Glutamatergic neuron (in vitro differentiated cells): Measurements from ENCODE around the gene PASK. TPM values are rescaled to one million over a fixed set of nuclear protein-coding genes. Genes with fewer than 3 reads are reported as not detected.

Experiments
- DNase-seq: peaks from one replicate; pipeline ENCODE4 v3.0.0; 2022
- H3K27ac Mint-ChIP-seq: one replicate; pipeline ENCODE4 v1.8.0; 2020; ENCODE audit warnings: mild to moderate bottlenecking, mixed read lengths, inconsistent platforms; ENCODE audit not compliant: unreplicated experiment
- H3K27me3 Mint-ChIP-seq: one replicate; pipeline ENCODE4 v1.8.0; 2020; ENCODE audit warnings: mild to moderate bottlenecking, moderate library complexity, mixed read lengths, inconsistent platforms; ENCODE audit not compliant: unreplicated experiment
- H3K36me3 Mint-ChIP-seq: one replicate; pipeline ENCODE4 v1.8.0; 2020; ENCODE audit warnings: mild to moderate bottlenecking, mixed read lengths, inconsistent platforms; ENCODE audit not compliant: unreplicated experiment
- H3K4me1 Mint-ChIP-seq: one replicate; pipeline ENCODE4 v1.8.0; 2020; ENCODE audit warnings: mild to moderate bottlenecking, low read depth, mixed read lengths, inconsistent platforms; ENCODE audit not compliant: unreplicated experiment
- H3K4me3 Mint-ChIP-seq: one replicate; pipeline ENCODE4 v1.8.0; 2020; ENCODE audit warnings: mild to moderate bottlenecking, mixed read lengths, inconsistent platforms; ENCODE audit not compliant: unreplicated experiment
- H3K9me3 Mint-ChIP-seq: one replicate; pipeline ENCODE4 v1.8.0; 2020; ENCODE audit warnings: mild to moderate bottlenecking, moderate library complexity, mixed read lengths, inconsistent platforms; ENCODE audit not compliant: unreplicated experiment
- CTCF ChIP-seq: fragments of 200-600 bp; sonication (generic); IDR thresholded peaks from one replicate; pipeline ENCODE4 v1.5.0; 2021; ENCODE audit not compliant: partially characterized antibody, unreplicated experiment
- total RNA-seq: library from RNA; stranded (reverse); fragmentation: NEBNext Ultra II Directional; extraction: Animal tissue kit (Norgen Biotek cat#: 25700); gene quantifications from one replicate; pipeline ENCODE4 v1.2.1, GENCODE V29; 2021; ENCODE audit not compliant: unreplicated experiment

Gene PASK
- total RNA-seq, 1 donor from 2014 or later: 24.4 TPM

- Mint-ChIP-seq H3K36me3 (peaks cover 5% of the 10 kb centered on the region), H3K27ac (peak overlapping the region; percentile 23), H3K27me3 (peaks cover 4% of the 10 kb centered on the region), H3K4me3 (no peak overlapping the region), H3K4me1 (no peaks in the 10 kb centered on the region), H3K9me3 (peaks cover 3% of the 10 kb centered on the region)
- TF ChIP-seq CTCF: no peak
- DNase-seq: no peak
These were observed 32.4 kb downstream of the PASK start for GRCh38 chr2:241116606-241117560.

GRCh38 chr2:241115361-241115760, 33.9 kb downstream of the PASK start:
- H3K4me1 Mint-ChIP-seq: peaks cover 4% of the 10 kb centered on the region
- peaks cover 5% of the 10 kb centered on the region for H3K27me3 Mint-ChIP-seq
- no peak for TF ChIP-seq CTCF
- H3K4me3 Mint-ChIP-seq: no peak overlapping the region
- no peak overlapping the region for H3K27ac Mint-ChIP-seq
- H3K9me3 Mint-ChIP-seq: peaks cover 3% of the 10 kb centered on the region
- DNase-seq: no peak
- no peaks in the 10 kb centered on the region for H3K36me3 Mint-ChIP-seq

GRCh38 chr2:241114836-241115235, 34.4 kb downstream of the PASK start:
- Mint-ChIP-seq H3K36me3 (no peaks in the 10 kb centered on the region), H3K27ac (no peak overlapping the region), H3K27me3 (peaks cover 5% of the 10 kb centered on the region), H3K4me3 (no peak overlapping the region), H3K4me1 (peaks cover 8% of the 10 kb centered on the region), H3K9me3 (peaks cover 3% of the 10 kb centered on the region)
- no peak for TF ChIP-seq CTCF
- DNase-seq: no peak

GRCh38 chr2:241112592-241112991, 36.7 kb downstream of the PASK start:
- no peaks in the 10 kb centered on the region for H3K36me3 Mint-ChIP-seq
- peaks cover 5% of the 10 kb centered on the region for H3K9me3 Mint-ChIP-seq
- peaks cover 9% of the 10 kb centered on the region for H3K27me3 Mint-ChIP-seq
- TF ChIP-seq CTCF: no peak
- H3K27ac Mint-ChIP-seq: no peak overlapping the region
- no peak overlapping the region for H3K4me3 Mint-ChIP-seq
- H3K4me1 Mint-ChIP-seq: peaks cover 11% of the 10 kb centered on the region
- no peak for DNase-seq

GRCh38 chr2:241112046-241112445, 37.2 kb downstream of the PASK start:
- no peaks in the 10 kb centered on the region for H3K36me3 Mint-ChIP-seq
- H3K9me3 Mint-ChIP-seq: peaks cover 5% of the 10 kb centered on the region
- no peak for DNase-seq
- no peak for TF ChIP-seq CTCF
- no peak overlapping the region for H3K27ac Mint-ChIP-seq
- peaks cover 11% of the 10 kb centered on the region for H3K4me1 Mint-ChIP-seq
- peaks cover 9% of the 10 kb centered on the region for H3K27me3 Mint-ChIP-seq
- no peak overlapping the region for H3K4me3 Mint-ChIP-seq
